K562 (cell line): ENCODE measurements around the gene COA7.

Experiments used
- CTCF ChIP-seq, 3 experiments: IDR thresholded peaks in 2 of 3; conservative IDR thresholded peaks in 1 of 3; 2 replicates each; pipeline ENCODE4 v1.5.1; 2011 to 2012; ENCODE audit warnings: low read length in 3 of 3, mild to moderate bottlenecking in 3 of 3, control low read depth in 2 of 3, improper control_type of control experiment in 1 of 3, inconsistent platforms in 1 of 3, low read depth in 1 of 3, mixed read lengths in 1 of 3, moderate library complexity in 1 of 3; ENCODE audit not compliant: insufficient read depth in 2 of 3
- NBN ChIP-seq: fragments of 450-650 bp; IDR thresholded peaks from 2 replicates; pipeline ENCODE4 v1.6.1; 2016; ENCODE audit warnings: low read depth, mild to moderate bottlenecking
- YY1 ChIP-seq, 3 experiments: IDR thresholded peaks; 2 replicates each; pipeline ENCODE4 v1.6.1; 2011; ENCODE audit warnings: low read length in 2 of 3, mild to moderate bottlenecking in 2 of 3, moderate library complexity in 2 of 3, borderline replicate concordance in 1 of 3, control low read depth in 1 of 3, low read depth in 1 of 3; ENCODE audit not compliant: insufficient read depth in 3 of 3, insufficient replicate concordance in 2 of 3, control insufficient read depth in 1 of 3, insufficient read length in 1 of 3; ENCODE audit errors: extremely low read depth in 1 of 3
- ZC3H11A ChIP-seq: IDR thresholded peaks from 2 replicates; pipeline ENCODE4 v1.6.1; 2012; ENCODE audit warnings: low read depth, low read length, improper control_type of control experiment
- ZNF23 ChIP-seq: fragments of 250-450 bp; sonication (Bioruptor Pico); IDR thresholded peaks from 2 replicates; pipeline ENCODE4 v1.4.0; 2020; ENCODE audit warnings: mild to moderate bottlenecking
- ZNF384 ChIP-seq: IDR thresholded peaks from 2 replicates; pipeline ENCODE4 v1.6.1; 2012; ENCODE audit warnings: low read depth, low read length, improper control_type of control experiment
- ZNF512 ChIP-seq: IDR thresholded peaks from 2 replicates; pipeline ENCODE4 v1.6.1; 2016; ENCODE audit warnings: missing genetic modification characterization, missing compliant biosample characterization
- ZNF717 ChIP-seq: fragments of 250-450 bp; sonication (Bioruptor Pico); IDR thresholded peaks from 2 replicates; pipeline ENCODE4 v1.5.0; 2021
- TF ChIP-seq, protein P1 (sequence below), 2 experiments: IDR thresholded peaks; 2 replicates each; pipeline ENCODE4 v1.6.1; 2012; ENCODE audit warnings: improper control_type of control experiment in 2 of 2, low read depth in 2 of 2, low read length in 2 of 2, borderline replicate concordance in 1 of 2
- TF ChIP-seq, protein P2 (sequence below): sonication (generic); formaldehyde crosslinking; IDR thresholded peaks from 2 replicates; pipeline ENCODE4 v1.8.1; 2023; ENCODE audit warnings: mild to moderate bottlenecking, missing genetic modification reagents
- TF ChIP-seq, protein P3 (sequence below), 2 experiments: fragments of 450-650 bp in 1 of 2; IDR thresholded peaks; 2 replicates each; pipeline ENCODE4 v1.6.1; 2011 to 2017; ENCODE audit warnings: low read depth in 2 of 2, antibody characterized with exemption in 1 of 2, borderline replicate concordance in 1 of 2, low read length in 1 of 2, mild to moderate bottlenecking in 1 of 2, mixed read lengths in 1 of 2; ENCODE audit not compliant: control insufficient read depth in 1 of 2

- TF ChIP-seq ZC3H11A (no peak; the same call in 1 of the 2 replicates), ZNF717 (CRISPR knock-in tag) (no peak), NBN (peak; percentile 37; the same call in 1 of the 2 replicates), ZNF512 (no peak), ZNF23 (CRISPR knock-in tag) (no peak), YY1 (IDR thresholded peaks at IDR 0.05; ENCODE audit: borderline replicate concordance in 1 of 3, control insufficient read depth in 1 of 3, extremely low read depth in 1 of 3, insufficient read depth in 3 of 3, insufficient read length in 1 of 3, insufficient replicate concordance in 2 of 3, low read depth in 1 of 3, low read length in 2 of 3) (peak; percentile 59 to 94 (median 87)), CTCF (IDR thresholded peaks at IDR 0.05 in 2 of 3, conservative IDR thresholded peaks at IDR 0.05 in 1 of 3; ENCODE audit: insufficient read depth in 2 of 3, low read depth in 1 of 3, low read length in 3 of 3) (no peak; a peak in 1 of 6 replicates), ZNF384 (no peak)
- TF ChIP-seq, protein P1, sequence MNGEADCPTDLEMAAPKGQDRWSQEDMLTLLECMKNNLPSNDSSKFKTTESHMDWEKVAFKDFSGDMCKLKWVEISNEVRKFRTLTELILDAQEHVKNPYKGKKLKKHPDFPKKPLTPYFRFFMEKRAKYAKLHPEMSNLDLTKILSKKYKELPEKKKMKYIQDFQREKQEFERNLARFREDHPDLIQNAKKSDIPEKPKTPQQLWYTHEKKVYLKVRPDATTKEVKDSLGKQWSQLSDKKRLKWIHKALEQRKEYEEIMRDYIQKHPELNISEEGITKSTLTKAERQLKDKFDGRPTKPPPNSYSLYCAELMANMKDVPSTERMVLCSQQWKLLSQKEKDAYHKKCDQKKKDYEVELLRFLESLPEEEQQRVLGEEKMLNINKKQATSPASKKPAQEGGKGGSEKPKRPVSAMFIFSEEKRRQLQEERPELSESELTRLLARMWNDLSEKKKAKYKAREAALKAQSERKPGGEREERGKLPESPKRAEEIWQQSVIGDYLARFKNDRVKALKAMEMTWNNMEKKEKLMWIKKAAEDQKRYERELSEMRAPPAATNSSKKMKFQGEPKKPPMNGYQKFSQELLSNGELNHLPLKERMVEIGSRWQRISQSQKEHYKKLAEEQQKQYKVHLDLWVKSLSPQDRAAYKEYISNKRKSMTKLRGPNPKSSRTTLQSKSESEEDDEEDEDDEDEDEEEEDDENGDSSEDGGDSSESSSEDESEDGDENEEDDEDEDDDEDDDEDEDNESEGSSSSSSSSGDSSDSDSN (IDR thresholded peaks at IDR 0.05; ENCODE audit: borderline replicate concordance in 1 of 2, low read depth in 2 of 2, low read length in 2 of 2), result peak in 1 of 2 experiments; percentile 48; a peak in 1 of 4 replicates
- TF ChIP-seq, protein P2, sequence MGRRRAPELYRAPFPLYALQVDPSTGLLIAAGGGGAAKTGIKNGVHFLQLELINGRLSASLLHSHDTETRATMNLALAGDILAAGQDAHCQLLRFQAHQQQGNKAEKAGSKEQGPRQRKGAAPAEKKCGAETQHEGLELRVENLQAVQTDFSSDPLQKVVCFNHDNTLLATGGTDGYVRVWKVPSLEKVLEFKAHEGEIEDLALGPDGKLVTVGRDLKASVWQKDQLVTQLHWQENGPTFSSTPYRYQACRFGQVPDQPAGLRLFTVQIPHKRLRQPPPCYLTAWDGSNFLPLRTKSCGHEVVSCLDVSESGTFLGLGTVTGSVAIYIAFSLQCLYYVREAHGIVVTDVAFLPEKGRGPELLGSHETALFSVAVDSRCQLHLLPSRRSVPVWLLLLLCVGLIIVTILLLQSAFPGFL (CRISPR knock-in tag), result no peak
- TF ChIP-seq, protein P3, sequence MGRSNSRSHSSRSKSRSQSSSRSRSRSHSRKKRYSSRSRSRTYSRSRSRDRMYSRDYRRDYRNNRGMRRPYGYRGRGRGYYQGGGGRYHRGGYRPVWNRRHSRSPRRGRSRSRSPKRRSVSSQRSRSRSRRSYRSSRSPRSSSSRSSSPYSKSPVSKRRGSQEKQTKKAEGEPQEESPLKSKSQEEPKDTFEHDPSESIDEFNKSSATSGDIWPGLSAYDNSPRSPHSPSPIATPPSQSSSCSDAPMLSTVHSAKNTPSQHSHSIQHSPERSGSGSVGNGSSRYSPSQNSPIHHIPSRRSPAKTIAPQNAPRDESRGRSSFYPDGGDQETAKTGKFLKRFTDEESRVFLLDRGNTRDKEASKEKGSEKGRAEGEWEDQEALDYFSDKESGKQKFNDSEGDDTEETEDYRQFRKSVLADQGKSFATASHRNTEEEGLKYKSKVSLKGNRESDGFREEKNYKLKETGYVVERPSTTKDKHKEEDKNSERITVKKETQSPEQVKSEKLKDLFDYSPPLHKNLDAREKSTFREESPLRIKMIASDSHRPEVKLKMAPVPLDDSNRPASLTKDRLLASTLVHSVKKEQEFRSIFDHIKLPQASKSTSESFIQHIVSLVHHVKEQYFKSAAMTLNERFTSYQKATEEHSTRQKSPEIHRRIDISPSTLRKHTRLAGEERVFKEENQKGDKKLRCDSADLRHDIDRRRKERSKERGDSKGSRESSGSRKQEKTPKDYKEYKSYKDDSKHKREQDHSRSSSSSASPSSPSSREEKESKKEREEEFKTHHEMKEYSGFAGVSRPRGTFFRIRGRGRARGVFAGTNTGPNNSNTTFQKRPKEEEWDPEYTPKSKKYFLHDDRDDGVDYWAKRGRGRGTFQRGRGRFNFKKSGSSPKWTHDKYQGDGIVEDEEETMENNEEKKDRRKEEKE (IDR thresholded peaks at IDR 0.05; ENCODE audit: borderline replicate concordance in 1 of 2, control insufficient read depth in 1 of 2, low read depth in 2 of 2, low read length in 1 of 2), result 0 out of 4 replicates have a peak, but pooled peaks of 1 of the 2 experiments have one; percentile 16
Observed at GRCh38 chr1:52697795-52698674, at the start of gene COA7.
